Fibroblast of skin of left quadriceps (primary cell): Measurements from ENCODE around the gene C6orf89.

Source experiments
- DNase-seq, 2 experiments: peaks; one replicate each; pipeline ENCODE4 v3.0.0-alpha.2; 2013; ENCODE audit warnings: low read depth in 2 of 2

Gene C6orf89

DNA sequence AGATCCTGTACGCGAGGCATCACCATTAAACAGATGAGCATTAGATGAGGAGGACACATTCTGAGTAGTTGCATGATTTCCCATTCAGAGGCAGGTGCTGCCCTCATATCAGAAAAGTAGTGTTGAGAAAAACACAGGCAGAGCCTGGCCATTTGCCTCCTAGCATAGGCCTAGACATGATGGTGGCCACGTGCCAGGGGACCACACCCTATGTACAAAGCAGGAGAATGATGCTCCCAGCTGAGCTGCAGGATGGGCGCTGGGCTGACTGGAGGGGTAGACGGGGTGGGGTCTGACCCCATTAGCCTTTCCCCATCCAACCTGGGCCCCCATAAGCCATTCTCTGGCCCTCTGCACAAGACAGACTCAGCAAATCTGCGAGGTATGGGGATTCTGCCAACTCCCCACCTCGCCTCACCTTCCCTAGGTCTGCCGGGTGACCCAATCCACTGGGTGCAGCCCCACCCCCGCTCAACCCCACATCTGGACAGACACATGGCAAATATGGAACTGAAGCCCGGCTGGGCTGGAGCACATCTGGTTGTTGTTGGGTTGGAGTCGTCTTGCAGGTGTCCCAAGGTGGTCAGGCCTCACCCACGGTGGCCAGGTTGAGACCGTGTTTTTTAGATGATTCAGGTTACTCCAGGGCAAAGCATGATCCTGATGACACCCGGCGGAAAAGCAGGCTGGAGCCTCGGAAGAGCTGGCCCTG is 82.7 kb downstream of the C6orf89 start:
- no peak for DNase-seq

GRCh38 chr6:36969240-36969691 is 83.5 kb downstream of the C6orf89 start:
- DNase-seq: no peak

DNA sequence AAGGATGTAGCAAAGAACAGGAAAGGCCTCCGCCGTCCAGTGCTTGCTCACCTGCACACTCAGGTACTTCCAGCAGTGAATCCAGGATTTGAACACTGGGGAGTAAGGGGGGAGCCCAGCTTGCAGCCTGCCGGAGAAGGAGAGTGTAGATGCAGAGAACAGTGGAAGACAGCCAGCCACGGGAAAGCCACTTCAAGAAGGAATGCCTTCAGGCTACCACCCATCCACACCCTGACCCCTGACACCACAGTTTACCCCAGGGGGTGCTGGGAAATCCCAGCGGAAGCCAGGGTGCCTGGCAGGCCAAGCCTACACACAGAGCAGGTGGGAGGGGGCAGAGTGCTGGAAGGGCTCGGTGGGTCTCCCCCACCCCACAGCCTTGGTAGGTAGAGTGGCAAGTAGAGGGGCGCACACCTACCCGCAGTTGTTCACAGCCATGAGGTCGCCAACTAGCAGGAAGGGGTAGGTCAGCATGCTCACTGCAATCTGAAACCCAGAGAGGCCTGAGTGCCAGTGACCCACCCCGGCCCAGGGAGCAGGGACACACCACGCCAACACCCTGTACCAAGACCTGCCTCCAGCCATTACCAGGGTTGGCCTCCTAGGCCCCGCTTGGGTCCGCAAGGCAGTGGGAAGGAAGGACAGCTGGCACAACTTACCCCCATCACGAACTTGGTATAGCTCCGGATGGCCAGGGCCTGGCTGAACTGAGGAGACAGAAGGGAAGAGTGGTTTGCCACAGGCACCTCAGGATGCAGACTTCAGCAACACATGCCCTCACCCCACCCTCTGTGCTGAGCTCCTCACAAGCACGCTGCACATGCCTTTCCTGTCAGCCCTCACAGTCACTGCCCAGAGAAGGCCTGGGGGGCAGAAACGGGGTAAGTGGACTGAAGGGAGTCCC is 84.5 kb downstream of the C6orf89 start:
- DNase-seq: no peak

GRCh38 chr6:36970892-36971842 is 85.4 kb downstream of the C6orf89 start:
- no peak for DNase-seq

GRCh38 chr6:36971921-36972673 is 86.3 kb downstream of the C6orf89 start:
- DNase-seq: no peak

GRCh38 chr6:36973190-36973589 is 87.4 kb downstream of the C6orf89 start:
- DNase-seq: no peak

- DNase-seq: no peak
Measured at GRCh38 chr6:36973647-36974046, 87.9 kb downstream of the C6orf89 start.

DNA sequence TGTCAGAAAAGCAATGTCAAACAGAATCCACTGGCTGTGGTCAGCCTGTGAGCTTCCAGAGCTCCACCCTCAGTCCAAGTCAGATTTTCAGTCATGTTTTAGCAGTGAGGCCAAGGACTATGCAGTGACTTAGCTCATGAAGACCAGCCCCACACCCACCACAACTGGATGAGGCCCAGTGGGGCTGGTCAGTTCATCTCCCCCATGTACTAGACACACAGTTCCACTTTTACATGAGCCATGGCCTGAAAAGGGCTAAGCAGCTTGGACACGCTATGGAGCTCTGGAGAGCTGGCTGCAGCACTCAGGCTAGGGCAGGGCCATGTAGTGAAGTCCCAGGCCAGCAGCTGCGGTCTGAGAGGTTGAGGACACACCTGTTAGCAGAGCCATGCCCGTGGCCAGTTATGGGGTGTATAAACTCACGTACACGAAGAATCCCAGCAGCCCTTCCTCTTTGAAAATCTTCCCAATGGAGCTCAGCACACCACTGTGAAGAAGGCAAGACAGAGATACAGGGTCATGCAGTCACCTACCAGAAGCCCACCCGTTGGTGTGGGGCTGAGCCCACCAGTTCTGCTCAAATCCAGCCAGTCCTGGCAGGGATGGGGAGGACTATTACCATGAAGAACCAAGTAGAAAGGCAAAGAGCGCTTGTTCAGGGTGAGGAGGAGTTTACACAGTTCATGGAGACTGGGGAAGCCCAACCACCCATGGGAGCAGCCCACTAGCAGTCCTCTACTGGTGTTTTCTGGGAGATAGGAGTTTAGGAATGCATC is 89.7 kb downstream of the C6orf89 start:
- DNase-seq: no peak

GRCh38 chr6:36976007-36976264 is 90.2 kb downstream of the C6orf89 start:
- DNase-seq: no peak

DNA sequence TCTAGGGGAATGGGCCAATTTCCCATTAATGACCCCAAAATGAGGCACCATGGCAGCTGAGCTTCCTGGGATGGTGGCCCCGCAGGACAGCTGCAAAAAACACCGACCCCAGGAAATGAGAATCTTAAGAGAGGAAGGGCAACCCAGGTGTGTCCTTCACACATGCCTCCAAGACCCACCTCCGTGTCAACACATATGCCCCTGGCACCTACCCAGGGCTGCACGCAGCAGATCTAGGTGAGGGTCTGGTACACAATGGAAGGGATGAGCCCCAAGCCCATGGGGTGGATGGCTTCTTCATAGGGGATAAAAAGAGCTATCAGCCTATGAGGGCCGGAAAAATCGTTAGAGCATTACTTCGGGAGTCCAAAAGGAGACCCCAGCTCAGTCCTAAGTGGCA is 90.8 kb downstream of the C6orf89 start:
- no peak for DNase-seq

GRCh38 chr6:36976931-36977330 is 91.2 kb downstream of the C6orf89 start:
- DNase-seq: no peak

- DNase-seq: no peak
Measured at GRCh38 chr6:36977470-36977941, 91.8 kb downstream of the C6orf89 start.
